HEK293 (cell line): Measurements from ENCODE around the gene FUT3.
A peak's percentile ranks its signal among the peaks of the same experiment; 100 is the strongest.

ENCODE experiments used
- CTCF ChIA-PET: fragments of 350-600 bp; formaldehyde crosslinking; extraction: SDS; loops from one replicate; lab custom pipeline; 2021; ENCODE audit warnings: antibody characterized with exemption; lab: Yijun Ruan, JAX
- POLR2A ChIA-PET: fragments of 300-600 bp; formaldehyde crosslinking; extraction: SDS; loops from one replicate; lab custom pipeline; 2020; ENCODE audit warnings: antibody characterized with exemption, inconsistent platforms; lab: Yijun Ruan, JAX
- H3K27ac ChIP-seq: fragments of 200-500 bp; sonication (Bioruptor generic); 2 replicates; pipeline ENCODE4 v1.5.1; 2014; ENCODE audit warnings: low read depth, low read length, control low read depth, inconsistent platforms; ENCODE audit errors: extremely low read depth
- H3K36me3 ChIP-seq, 2 experiments: fragments of 200-500 bp in 1 of 2; sonication (Bioruptor generic) in 1 of 2; 1 replicate in 1 of 2; 2 replicates in 1 of 2; pipeline ENCODE4 v1.5.1; 2014 to 2017; ENCODE audit warnings: inconsistent platforms in 2 of 2, low read length in 2 of 2; ENCODE audit not compliant: control insufficient read depth in 2 of 2, insufficient read depth in 1 of 2
- H3K4me1 ChIP-seq: fragments of 200-500 bp; sonication (Bioruptor generic); 2 replicates; pipeline ENCODE4 v1.5.1; 2014; ENCODE audit warnings: mild to moderate bottlenecking, low read length, inconsistent platforms; ENCODE audit not compliant: control insufficient read depth, insufficient read depth
- H3K4me3 ChIP-seq: 2 replicates; pipeline ENCODE4 v1.5.1; 2011; ENCODE audit warnings: low read depth, mild to moderate bottlenecking, control low read depth, low read length, moderate library complexity
- H3K9me3 ChIP-seq: fragments of 200-500 bp; sonication (Bioruptor generic); 2 replicates; pipeline ENCODE4 v1.5.1; 2014; ENCODE audit warnings: low read depth, low read length, inconsistent platforms; ENCODE audit not compliant: control insufficient read depth, insufficient read depth
- BCL11A ChIP-seq: fragments of 450-650 bp; formaldehyde crosslinking; IDR thresholded peaks from 2 replicates; pipeline ENCODE4 v1.5.1; 2016; ENCODE audit warnings: low read depth, missing biosample characterization, missing genetic modification characterization
- GFI1B ChIP-seq: fragments of 450-650 bp; formaldehyde crosslinking; IDR thresholded peaks from 2 replicates; pipeline ENCODE4 v1.5.1; 2016; ENCODE audit warnings: missing biosample characterization, missing genetic modification characterization
- PRDM1 ChIP-seq: fragments of 450-650 bp; formaldehyde crosslinking; IDR thresholded peaks from 2 replicates; pipeline ENCODE4; 2016; ENCODE audit warnings: missing biosample characterization, missing genetic modification characterization
- PRDM6 ChIP-seq: fragments of 450-650 bp; formaldehyde crosslinking; IDR thresholded peaks from 2 replicates; pipeline ENCODE4 v1.5.1; 2017; ENCODE audit warnings: missing biosample characterization, missing genetic modification characterization
- SP7 ChIP-seq: fragments of 450-650 bp; formaldehyde crosslinking; IDR thresholded peaks from 2 replicates; pipeline ENCODE4 v1.5.1; 2016; ENCODE audit warnings: missing biosample characterization, missing genetic modification characterization
- ZBTB49 ChIP-seq: fragments of 450-650 bp; formaldehyde crosslinking; IDR thresholded peaks from 2 replicates; pipeline ENCODE4 v1.5.1; 2016; ENCODE audit warnings: missing biosample characterization, missing genetic modification characterization, low read depth
- ZFHX2 ChIP-seq: fragments of 450-650 bp; formaldehyde crosslinking; conservative IDR thresholded peaks from 2 replicates; pipeline ENCODE4 v1.5.1; 2016; ENCODE audit warnings: missing biosample characterization, missing genetic modification characterization
- ZFP3 ChIP-seq: fragments of 450-650 bp; formaldehyde crosslinking; IDR thresholded peaks from 2 replicates; pipeline ENCODE4 v1.5.1; 2016; ENCODE audit warnings: low read depth, missing biosample characterization, missing genetic modification characterization
- ZNF121 ChIP-seq: fragments of 450-650 bp; formaldehyde crosslinking; IDR thresholded peaks from 2 replicates; pipeline ENCODE4 v1.5.1; 2016; ENCODE audit warnings: missing biosample characterization, missing genetic modification characterization
- ZNF133 ChIP-seq: fragments of 450-650 bp; formaldehyde crosslinking; IDR thresholded peaks from 2 replicates; pipeline ENCODE4 v1.5.1; 2016; ENCODE audit warnings: missing biosample characterization, missing genetic modification characterization
- ZNF175 ChIP-seq: fragments of 450-650 bp; formaldehyde crosslinking; IDR thresholded peaks from 2 replicates; pipeline ENCODE4 v1.5.1; 2016; ENCODE audit warnings: missing biosample characterization, missing genetic modification characterization
- ZNF2 ChIP-seq: fragments of 450-650 bp; formaldehyde crosslinking; IDR thresholded peaks from 2 replicates; pipeline ENCODE4 v1.5.1; 2016; ENCODE audit warnings: missing biosample characterization, missing genetic modification characterization
- ZNF366 ChIP-seq: fragments of 450-650 bp; formaldehyde crosslinking; conservative IDR thresholded peaks from 2 replicates; pipeline ENCODE4 v1.5.1; 2016; ENCODE audit warnings: missing biosample characterization, missing genetic modification characterization
- ZNF391 ChIP-seq: fragments of 450-650 bp; formaldehyde crosslinking; IDR thresholded peaks from 2 replicates; pipeline ENCODE4 v1.5.1; 2016; ENCODE audit warnings: low read depth, missing biosample characterization, missing genetic modification characterization, borderline replicate concordance
- ZNF544 ChIP-seq: fragments of 450-650 bp; formaldehyde crosslinking; IDR thresholded peaks from 2 replicates; pipeline ENCODE4 v1.5.0; 2017; ENCODE audit warnings: missing biosample characterization, missing genetic modification characterization
- ZNF571 ChIP-seq: fragments of 450-650 bp; formaldehyde crosslinking; IDR thresholded peaks from 2 replicates; pipeline ENCODE4 v1.5.0; 2017; ENCODE audit warnings: missing biosample characterization, missing genetic modification characterization
- ZNF596 ChIP-seq: fragments of 450-650 bp; IDR thresholded peaks from 2 replicates; pipeline ENCODE4 v1.5.0; 2018; ENCODE audit warnings: missing biosample characterization, mild to moderate bottlenecking, missing genetic modification characterization, moderate library complexity

Gene FUT3

GRCh38 chr19:5817218-5817617 is 34.0 kb downstream of the FUT3 start:
- Histone ChIP-seq H3K4me1 (no peaks in the 10 kb centered on the region), H3K27ac (no peak overlapping the region), H3K9me3 (no peaks in the 10 kb centered on the region), H3K36me3 (no peaks in the 10 kb centered on the region), H3K4me3 (no peak overlapping the region)
- ChIA-PET CTCF (interaction anchor here (0.6 to 1.6 kb wide), 2 partner anchors 13 to 43 kb away, joined by 3 to 4 read pairs; no protein-coding TSS in a partner anchor), POLR2A (no interaction called here)
- TF ChIP-seq ZNF366 (peak; percentile 93), ZNF121 (tag by site-specific recombination) (peak; percentile 78), ZNF596 (tag by site-specific recombination) (peak; percentile 49; the same call in 1 of the 2 replicates), PRDM1 (tag by site-specific recombination) (peak; percentile 99), GFI1B (no peak)

- Histone ChIP-seq H3K4me1 (no peaks in the 10 kb centered on the region), H3K4me3 (no peak overlapping the region), H3K9me3 (no peaks in the 10 kb centered on the region), H3K36me3 (no peaks in the 10 kb centered on the region), H3K27ac (no peak overlapping the region)
- TF ChIP-seq ZNF544 (tag by site-specific recombination) = no peak
- no peak for TF ChIP-seq ZNF2
- no peak for TF ChIP-seq BCL11A (tag by site-specific recombination)
- TF ChIP-seq ZNF571 (tag by site-specific recombination) = no peak
- no peak for TF ChIP-seq ZBTB49
- no peak for TF ChIP-seq SP7 (tag by site-specific recombination)
- no peak for TF ChIP-seq ZNF175
- TF ChIP-seq ZNF391 = no peak
- no peak for TF ChIP-seq ZNF133 (tag by site-specific recombination)
- no peak for TF ChIP-seq PRDM6 (tag by site-specific recombination)
- ChIA-PET POLR2A (no interaction called here), CTCF (interaction anchor here (1.0 to 2.6 kb wide), 2 partner anchors 11 to 13 kb away, joined by 3 to 19 read pairs; partner anchors contain the start of gene NRTN)
Observed at GRCh38 chr19:5814852-5815246, 36.4 kb downstream of the FUT3 start.

GRCh38 chr19:5814123-5814851 is 37.0 kb downstream of the FUT3 start:
- H3K9me3 ChIP-seq = no peaks in the 10 kb centered on the region
- ChIA-PET POLR2A (no interaction called here), CTCF (interaction anchor here (2.6 kb wide), 1 partner anchor 10 kb away, joined by 19 read pairs; the partner anchor contains the start of gene NRTN)
- no peak overlapping the region for H3K4me3 ChIP-seq
- H3K4me1 ChIP-seq = no peaks in the 10 kb centered on the region
- no peak for TF ChIP-seq ZFHX2 (tag by site-specific recombination)
- peak; percentile 93 for TF ChIP-seq ZFP3 (tag by site-specific recombination)
- TF ChIP-seq, all 188 proteins: peak for 1
- H3K36me3 ChIP-seq = no peaks in the 10 kb centered on the region
- H3K27ac ChIP-seq = no peak overlapping the region
